Subcutaneous adipose tissue (tissue), 4 donors: ENCODE results near the gene TAS2R46. TPM values are rescaled to one million over a fixed set of nuclear protein-coding genes. Genes with fewer than 3 reads are reported as not detected.

Source experiments
- CTCF ChIP-seq: fragments of 450-650 bp; IDR thresholded peaks from one replicate; pipeline ENCODE4 v1.5.1; 2016; ENCODE audit warnings: low read depth, mild to moderate bottlenecking, control low read depth, antibody characterized with exemption, moderate library complexity
- total RNA-seq, 4 donors: library from RNA; depleted of rRNA; stranded (reverse); fragments of >200 nt; gene quantifications; one replicate each; pipeline ENCODE4 v1.1.0, GENCODE V29; 2016

The TAS2R46 gene
- total RNA-seq, 4 donors from 2014 or later = 1.9 to 4.5 (median 2.4) TPM

GRCh38 chr12:11067514-11067913, 5.4 kb upstream of the TAS2R46 start:
- no peak for TF ChIP-seq CTCF

GRCh38 chr12:11059784-11060183, 2.3 kb downstream of the TAS2R46 start:
- no peak for TF ChIP-seq CTCF

- no peak for TF ChIP-seq CTCF
Measured at GRCh38 chr12:11059041-11059440, 3.1 kb downstream of the TAS2R46 start.

- no peak for TF ChIP-seq CTCF
Measured at GRCh38 chr12:11055306-11055705, 6.8 kb downstream of the TAS2R46 start.

GRCh38 chr12:11040162-11040561, 21.9 kb downstream of the TAS2R46 start:
- TF ChIP-seq CTCF = no peak

- TF ChIP-seq CTCF = no peak
Measured at GRCh38 chr12:11039171-11039570, 22.9 kb downstream of the TAS2R46 start.

GRCh38 chr12:11031307-11031706, 30.8 kb downstream of the TAS2R46 start, which contains the start of gene TAS2R31:
Gene TAS2R31 (minus strand): TSS chr12:11031407. CDS start chr12:11031335, 72 bp downstream.
- TF ChIP-seq CTCF = no peak

GRCh38 chr12:11026118-11026517, 36.0 kb downstream of the TAS2R46 start:
- no peak for TF ChIP-seq CTCF
